Hematopoietic multipotent progenitor cell treated with erythropoietin and hydrocortisone succinate and interleukin-3 and kit ligand, for 17 days (in vitro differentiated cells): ENCODE results near the gene SPART.
A peak's percentile ranks its signal among the peaks of the same experiment; 100 is the strongest.
"Not testable (repeated sequence)": the region's sequence is repeated elsewhere in the genome, so short reads cannot be mapped to it uniquely, and the experiment has no call there.

ENCODE experiments used
- DNase-seq: peaks from one replicate; pipeline ENCODE4 v3.0.0-alpha.2; 2015; ENCODE audit warnings: low spot score

Gene SPART

DNA sequence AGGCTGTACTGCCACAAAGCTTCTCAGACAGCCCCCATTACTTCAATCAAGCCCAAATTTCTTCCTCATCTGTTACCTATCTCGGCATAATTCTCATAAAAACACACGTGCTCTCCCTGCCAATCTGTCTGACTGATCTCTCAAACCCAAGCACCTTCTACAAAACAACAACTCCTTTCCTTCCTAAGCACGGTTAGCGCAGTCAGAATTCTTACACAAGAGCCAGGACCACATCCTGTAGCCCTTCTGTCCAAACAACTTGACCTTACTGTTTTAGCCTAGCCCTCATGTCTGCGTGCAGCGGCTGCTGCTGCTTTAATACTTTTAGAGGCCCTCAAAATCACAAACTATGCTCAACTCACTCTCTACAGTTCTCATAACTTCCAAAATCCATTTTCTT is 26.4 kb downstream of the SPART start:
- not testable (repeated sequence) for DNase-seq

DNA sequence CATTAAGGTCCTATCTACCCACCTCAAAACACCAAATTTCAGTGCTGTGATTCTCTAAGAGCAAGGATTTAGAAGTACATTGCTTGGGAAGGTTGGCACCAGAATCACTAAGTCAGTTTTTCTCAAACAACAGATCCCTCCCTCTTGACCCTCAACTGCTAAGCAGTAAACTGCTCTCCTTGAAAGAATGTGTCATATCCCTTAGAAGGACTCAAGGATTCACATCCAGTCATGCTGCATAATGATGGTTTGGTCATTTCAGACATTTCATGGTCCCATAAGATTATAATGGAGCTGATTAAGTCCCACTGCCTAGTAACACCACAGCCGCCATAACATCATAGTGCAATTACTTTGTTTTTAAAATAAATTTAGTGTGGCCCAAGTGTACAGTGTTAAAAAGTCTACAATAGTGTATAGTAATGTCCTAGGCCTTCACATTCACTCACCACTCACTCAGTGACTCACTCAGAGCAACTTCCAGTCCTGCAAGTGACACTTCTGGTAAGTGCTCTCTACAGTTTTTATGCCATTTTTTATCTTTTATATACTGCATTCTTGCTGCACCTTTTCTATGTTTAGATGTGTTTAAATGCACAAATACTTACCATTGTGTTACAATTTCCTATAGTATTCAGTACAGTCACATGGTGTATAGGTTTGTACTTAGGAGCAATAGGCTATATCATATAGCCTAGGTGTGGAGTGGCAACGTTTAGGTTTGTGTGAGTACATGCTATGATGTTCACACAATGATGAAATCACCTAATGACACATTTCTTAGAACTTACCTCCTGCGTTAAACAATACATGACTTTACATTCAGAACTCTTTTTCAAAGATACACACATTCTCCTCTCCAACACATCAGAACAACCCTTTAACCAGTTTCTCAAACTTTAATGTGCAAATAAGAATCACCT is 32.9 kb downstream of the SPART start:
- no peak for DNase-seq

DNA sequence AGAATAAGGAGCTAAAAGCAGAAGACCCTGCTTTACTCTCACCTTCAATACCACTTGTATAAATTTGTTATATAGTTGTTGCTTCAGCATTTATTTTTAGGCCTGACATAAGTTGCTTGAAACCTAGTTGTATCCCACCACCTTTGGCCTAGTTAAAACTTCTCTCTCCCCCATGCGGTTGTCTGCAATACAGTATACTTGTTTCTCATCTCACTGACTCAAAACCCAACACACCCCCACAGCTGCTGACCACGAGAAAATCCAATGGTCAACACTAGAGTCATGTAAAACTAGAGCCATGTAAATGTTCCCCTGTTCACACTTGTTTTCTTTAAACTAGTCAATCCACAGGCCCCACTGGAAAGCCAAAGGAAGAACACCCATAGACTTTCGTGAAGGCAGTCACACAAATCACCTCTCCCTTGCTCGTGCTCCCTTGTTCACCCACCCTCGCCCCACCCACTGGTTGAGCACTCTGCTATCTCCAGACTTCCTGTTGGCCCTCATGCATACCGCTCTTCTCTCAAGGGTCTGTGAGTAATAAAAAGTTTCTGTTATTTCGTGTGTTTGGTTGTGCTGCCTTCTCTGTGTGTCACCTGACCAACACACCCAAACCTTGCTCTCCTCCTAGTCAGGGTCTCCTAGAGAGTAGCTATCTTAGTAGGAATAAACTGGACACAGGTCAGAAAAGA is 35.6 kb downstream of the SPART start:
- no peak for DNase-seq

DNA sequence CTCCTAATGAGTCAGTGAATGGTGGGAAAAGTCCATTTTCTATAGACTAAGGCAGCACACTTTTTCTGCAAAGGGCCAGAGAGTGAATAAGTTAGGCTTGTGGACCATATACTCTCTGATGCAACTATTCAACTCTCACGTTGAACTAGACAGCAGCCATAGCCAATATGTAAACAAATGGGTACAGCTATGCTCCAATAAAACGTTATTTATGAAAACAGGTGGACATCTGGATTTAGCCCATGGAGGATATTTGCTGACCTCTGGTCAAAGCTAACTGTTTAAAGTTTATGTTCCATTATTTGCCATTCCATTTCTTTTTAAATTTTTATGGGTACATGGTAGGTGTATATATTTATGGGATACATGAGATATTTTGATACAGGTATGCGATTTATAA is 43.9 kb downstream of the SPART start:
- DNase-seq: no peak

DNA sequence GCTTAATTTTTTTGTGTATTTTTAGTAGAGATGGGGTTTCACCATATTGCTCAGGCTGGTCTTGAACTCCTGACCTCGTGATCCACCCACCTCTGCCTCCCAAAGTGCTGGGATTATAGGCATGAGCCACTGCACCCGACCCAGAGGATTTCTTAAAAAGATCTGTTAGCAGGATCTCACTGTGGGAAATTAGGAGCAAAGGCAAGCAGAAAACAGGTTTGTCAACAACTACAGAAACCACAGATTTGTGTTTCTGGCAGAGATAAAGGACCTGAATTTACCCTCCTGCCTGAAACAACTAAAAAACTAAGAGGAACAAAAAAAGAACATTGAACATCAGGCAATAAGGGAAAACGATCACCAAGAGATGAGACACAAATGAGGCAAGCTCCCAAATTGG is 46.7 kb downstream of the SPART start:
- DNase-seq: not testable (repeated sequence)

DNA sequence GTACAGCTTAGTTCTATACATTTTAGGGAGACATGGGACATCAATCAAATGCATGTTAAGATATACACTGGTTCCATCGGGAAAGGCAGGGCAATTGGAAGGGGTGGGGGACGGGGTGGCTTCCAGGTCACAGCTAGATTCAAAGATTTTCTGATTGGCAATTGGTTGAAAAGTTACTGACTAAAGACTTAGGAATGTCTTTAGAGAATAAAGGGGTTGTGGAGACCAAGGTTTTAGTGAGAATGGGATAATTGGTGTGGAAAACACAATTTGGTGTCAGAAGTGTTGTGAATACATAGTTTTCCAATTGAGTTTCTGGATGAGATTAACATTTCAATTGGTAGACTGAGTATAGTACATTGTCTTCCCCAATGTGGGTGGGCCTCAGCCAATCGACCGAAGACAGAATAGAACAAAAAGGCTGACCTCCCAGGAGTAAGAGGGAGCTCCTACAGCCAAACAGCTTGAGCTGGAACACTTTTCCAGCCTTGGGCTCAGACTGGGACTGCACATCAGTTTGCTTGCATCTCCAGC is 47.6 kb downstream of the SPART start:
- no peak for DNase-seq

DNA sequence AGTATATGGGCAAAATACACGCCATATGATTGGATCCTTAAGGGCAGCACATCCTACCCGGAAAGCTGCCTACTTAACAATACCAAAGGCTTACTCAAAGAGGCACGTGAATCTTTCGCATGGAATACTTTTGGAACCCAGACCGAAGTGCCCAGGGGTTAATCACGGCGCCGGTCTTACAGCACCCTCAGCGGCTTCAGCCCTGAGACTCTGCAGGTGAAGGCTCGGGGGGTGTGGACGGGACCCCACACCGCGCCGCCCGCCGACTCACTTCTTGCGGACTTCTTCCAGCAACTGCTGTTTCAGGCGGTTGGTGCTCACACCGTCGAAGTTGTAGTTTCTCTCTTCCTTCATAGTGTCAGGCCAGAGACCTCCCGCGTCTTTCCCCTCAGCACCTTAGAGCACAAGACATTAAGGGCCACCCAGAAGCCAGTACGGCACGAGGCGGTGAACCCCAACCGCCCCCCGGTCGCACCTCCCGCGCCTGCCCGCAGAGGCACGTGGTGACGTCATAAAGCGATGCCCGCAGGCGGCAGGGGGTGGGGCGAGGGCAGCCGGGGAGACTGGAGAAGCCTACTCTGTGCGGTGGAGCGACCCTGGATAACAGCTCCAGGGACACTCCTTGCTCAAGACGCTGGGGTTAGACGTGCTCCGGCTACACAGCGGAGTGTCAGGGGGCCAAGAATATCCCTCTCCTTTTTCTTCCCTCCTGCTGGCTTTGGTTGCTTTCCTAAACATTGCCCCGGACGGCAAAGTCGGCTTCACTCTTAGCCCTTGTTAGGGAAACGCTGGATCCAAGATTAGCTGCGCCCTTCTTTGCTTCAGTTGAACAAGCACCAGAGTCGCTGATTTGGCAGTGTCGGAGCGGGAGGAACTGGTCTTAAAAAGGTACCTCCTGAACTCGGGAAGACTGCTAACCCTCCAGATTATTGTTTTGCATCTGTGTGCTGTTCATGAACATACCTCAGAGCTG is 48.5 kb downstream of the SPART start, which contains the start of gene CCDC169:
TSS of gene CCDC169 (minus strand) at position 449 of the 973 bp plus-strand sequence. CDS start at position 354, 95 bp downstream.
- DNase-seq: peak; percentile 73

DNA sequence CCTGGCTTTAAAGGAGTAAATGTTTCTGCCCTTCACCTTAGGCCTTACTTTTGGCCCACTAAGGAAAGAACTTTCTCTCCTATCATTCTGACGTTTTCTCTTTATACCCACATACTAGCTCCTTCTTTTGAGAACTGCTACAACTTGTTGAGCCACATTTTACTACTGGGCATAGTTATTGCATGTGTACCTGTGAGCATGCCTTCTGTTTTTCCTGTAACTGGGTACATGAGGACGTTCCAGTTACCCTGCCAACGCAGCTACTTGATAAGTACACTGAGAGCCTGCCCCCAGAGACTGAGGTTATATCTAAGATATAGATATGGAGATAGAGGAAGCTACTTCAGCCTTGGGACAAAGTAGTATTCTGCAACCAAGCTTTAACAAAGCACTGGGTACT is 52.1 kb downstream of the SPART start:
- no peak for DNase-seq

DNA sequence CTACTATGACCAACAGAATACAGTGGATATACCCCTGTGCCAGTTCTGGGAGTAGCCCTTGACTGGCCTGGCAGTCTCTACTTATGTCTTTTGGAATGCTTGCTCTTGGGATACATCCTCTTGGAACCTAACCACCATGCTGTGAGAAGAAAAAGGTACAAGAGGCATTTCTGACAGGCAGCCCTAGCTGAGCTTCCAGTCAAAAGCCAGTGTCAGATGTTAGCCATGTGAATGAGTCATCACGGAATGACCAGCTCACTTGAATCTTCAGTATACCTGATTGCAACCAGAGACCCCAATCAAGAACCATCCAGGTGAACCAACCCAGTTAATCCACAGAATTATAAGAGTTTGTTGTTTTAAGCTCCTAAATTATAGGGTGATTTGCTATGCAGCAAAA is 52.7 kb downstream of the SPART start:
- DNase-seq: no peak

DNA sequence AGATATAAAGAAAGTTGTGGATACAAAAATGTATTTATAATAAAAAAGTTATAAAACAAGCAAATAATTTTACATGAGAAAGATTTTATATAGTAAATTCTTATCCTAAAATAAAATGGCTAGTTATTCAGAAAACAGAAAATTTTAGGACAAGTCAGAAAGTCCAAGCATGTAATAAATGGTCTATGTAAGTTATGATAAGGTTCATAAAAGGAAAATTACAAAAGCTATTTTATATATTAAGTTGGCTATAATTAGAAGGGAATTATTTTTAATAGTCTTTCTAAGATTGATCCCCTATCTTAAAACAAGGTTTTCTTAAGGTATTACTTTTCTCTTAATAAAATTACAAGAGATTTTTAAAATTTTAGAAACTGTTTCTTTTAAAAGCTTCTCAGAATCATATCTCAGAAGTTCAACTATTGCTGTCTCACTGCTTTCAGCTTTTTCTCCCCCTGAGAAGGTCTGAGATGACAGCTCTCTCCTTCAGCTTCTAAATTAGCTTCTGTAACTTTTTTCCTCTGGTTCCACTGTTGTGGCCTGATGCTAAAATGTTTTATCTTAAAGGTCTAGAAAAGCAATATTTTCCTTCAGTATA is 57.3 kb downstream of the SPART start:
- DNase-seq: no peak

DNA sequence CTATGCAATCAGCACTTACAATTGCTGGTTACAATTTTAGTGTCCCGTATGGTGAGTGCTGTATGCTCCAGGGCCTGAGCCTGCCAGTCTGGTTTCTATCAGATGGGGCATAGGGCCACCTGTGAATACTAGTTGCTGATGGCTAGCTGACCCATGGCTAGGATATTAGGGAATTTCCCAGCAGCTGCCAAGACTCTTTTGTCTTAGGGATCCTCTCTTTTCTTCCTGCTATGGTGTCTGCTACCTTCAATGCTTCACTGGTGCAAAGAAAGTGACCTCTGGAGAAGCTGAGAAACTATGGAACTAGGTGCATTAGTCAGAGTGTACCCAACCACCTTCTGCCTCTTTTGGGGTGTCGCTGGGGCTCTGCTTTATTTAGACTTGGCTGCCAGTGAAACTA is 60.2 kb downstream of the SPART start:
- DNase-seq: no peak

DNA sequence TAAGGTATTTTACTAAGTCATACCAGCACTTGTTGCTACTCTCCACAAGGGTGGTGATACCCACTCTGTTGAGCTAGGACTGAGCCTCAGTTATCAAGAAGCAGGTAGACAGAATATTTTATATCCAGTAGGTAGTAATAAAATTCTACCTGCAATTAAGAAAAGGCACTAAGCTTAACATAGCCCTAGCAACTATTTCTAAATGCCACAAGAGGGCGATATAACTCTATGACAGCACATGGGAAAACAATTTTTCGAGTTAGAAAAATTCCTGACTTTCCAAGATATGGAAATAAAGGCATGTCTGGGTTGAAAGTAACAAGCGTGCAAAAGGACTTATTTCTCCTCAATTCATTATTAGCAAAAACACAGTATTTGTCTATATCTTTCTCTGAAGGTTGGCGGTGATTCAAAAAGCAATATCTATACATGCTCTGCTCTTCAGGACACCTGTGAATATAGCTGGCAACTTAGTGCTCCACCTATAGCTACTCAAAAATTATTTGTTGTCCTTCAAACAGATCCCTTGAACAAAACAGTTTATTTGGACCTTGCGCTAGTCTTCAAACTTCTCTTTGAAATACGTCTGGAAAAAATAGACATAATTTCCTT is 63.3 kb downstream of the SPART start:
- DNase-seq: peak; percentile 61

DNA sequence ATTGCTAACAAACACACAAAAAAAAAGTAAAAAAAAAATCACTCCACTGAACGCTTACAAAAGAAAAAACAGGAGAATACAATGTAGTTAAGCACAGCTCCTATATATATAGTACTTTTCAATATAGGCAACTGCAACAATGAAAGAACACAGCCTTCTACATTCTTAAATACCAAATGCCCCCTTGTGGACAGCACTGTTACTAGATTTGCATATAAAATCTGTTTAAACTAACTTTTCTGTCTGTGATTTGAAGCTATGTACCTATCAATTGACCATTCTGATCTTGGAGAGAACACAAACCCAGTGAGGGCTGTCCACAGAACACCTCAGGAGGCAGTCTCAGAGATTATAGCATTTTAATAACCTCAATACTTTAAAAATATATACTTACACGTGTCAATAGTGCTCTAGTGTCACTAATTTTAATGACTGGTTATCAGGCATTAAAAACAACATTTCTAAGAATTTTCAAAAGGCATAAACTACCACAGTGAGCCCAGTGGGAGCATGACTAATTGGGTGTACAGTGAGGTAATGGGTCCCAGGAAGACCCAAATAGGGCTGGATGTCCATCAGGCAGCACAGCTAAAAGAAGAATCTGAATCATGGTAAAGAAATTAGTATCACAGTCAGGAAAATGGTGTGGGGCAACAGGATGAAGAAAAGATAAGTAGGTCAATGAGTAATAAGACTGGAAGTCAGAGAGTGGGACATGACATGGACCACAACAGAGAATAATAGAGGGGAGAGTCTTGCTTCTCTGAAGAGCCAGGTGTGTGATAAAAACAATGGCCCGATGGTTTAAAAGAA is 70.8 kb downstream of the SPART start:
- DNase-seq: no peak

DNA sequence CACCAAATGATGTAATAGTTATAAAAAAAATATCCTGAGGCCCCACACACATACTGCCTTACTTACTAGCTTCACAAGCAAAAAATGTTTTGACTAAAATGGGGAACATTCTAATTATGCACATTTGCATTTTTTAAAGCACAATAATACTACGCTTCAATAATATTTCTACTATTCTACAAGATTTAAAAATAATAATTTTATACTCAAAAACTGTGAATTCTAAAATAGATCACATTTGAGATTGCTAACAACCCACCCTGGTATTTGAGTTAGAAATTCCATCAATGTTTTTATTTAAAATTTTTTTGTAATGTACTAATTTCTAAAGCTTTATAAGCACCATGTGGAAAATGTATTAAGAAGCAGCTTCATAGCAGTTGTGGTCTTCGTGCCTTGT is 72.8 kb downstream of the SPART start:
- no peak for DNase-seq

DNA sequence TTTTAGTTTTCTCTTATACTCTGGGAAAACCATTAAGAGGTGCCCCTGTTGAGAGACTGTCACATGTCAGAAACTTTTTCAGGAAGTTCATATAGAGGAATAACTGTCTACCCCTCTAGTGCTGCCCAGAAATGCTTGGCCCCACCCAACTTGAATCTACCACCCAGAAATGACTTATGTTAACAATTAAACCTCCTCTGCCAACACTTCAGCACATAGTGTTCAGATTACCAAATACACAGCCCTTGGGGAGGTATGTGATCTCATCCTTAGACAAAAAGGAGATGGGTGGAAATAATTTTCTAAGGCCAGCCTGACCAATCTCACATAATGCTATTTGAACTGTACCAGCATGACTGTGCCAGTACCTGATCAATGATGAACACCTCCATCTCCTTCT is 84.2 kb downstream of the SPART start:
- DNase-seq: no peak

DNA sequence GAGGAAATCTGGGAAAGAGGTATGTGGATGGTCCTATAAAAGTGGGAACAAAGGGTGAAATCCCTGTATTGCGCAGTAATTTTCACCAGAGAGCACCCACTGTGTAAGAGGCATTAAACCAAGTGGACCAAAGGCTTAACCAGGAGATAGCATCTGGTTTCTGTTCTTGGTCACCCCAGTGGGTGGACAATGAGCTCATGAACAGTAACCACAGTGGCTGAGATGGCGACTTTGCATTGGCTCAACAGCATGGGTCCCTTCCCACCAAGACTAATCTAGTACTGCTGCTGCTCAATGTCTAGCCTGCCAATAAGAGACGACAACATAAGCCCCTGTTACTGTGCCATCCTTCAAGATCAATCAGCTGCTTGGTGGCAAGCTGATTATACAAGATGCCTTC is 85.2 kb downstream of the SPART start:
- no peak for DNase-seq

DNA sequence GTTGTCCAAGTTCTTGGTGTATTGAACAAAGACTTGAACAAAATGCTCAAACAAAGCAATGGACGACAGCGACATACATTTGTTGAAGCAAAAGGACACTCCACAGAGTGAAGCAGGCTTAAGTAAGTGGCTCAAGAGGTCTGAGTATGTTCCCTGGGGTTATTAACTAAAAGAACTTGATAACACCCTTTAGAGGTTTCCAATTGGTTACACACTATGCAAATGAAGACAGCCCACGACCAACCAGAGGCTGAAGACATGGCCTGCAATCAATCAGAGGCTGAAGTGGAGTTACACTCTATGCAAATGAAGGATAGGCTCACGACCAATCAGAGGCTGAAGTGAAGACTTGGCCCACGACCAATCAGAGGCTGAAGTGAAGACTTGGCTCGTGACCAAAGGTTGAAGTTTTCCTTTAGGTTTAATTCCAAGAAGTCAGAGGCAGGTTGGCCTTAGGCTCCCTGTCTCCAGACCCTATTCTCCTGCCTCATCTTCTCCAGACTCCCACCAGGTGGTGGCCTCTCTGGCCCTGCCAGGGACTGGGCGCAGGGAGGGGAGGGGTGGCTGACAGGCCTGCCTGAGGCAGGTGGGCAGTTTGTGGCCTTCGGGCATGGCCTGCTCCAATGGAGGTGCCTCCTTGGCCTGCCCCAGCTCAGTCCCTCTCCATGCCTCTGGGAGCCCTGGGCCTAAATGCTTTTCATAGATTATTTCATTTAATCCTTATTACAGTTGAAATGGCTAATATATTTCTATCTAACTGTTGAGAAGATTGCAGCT is 86.6 kb downstream of the SPART start:
- no peak for DNase-seq

DNA sequence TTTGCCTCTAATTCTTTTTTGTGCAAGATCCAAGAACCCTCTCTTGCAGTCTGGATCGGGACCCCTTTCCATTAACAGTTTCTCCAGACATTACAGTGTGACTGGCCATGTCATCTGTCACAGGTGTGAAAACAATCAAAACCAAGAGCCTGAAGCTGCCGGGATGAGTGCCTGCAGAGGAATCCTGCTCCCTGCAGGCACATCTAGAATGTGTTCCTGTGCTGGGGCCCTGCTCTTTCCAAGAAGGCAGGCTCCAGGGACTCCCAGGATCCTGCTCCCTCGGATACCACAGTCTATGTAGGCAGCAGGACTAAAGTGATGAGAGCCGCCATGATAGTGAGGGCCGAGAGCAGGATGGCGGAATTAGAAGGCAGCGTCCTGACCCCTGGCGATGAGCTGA is 87.4 kb downstream of the SPART start:
- no peak for DNase-seq
